ENCODE measurements around the gene LRFN3. TPM values are rescaled to one million over a fixed set of nuclear protein-coding genes. Genes with fewer than 3 reads are reported as not detected.

LRFN3 gene
- total RNA-seq, 3 donors from 2014 or later, result 10.5 to 14.0 (median 10.5) TPM

GRCh38 chr19:35963514-35963913, 27.3 kb downstream of the LRFN3 start:
- peak in 1 of 3 donors; percentile 55 for DNase-seq
- no peaks in the 10 kb centered on the region for H3K36me3 ChIP-seq (ENCODE audit: low read depth)
- intact Hi-C loops (cut with DNase I, micrococcal nuclease), result no loop called here
- TF ChIP-seq CTCF (IDR thresholded peaks at IDR 0.05), result no peak
- no peaks in the 10 kb centered on the region for H3K9me3 ChIP-seq
- H3K4me1 ChIP-seq (ENCODE audit: low read depth), result peaks cover 4% of the 10 kb centered on the region
- H3K4me3 ChIP-seq, result no peak overlapping the region
- no peak for ATAC-seq

- DNase-seq, result no peak
- no peak for ATAC-seq
- H3K36me3 ChIP-seq (ENCODE audit: low read depth), result no peaks in the 10 kb centered on the region
- no peak for TF ChIP-seq CTCF (IDR thresholded peaks at IDR 0.05)
- H3K4me1 ChIP-seq (ENCODE audit: low read depth), result no peaks in the 10 kb centered on the region
- intact Hi-C loops (cut with DNase I, micrococcal nuclease), result no loop called here
- no peaks in the 10 kb centered on the region for H3K9me3 ChIP-seq
- H3K4me3 ChIP-seq, result no peak overlapping the region
Measured at GRCh38 chr19:35966771-35967170, 30.6 kb downstream of the LRFN3 start.

- Histone ChIP-seq H3K36me3 (ENCODE audit: low read depth) (no peaks in the 10 kb centered on the region), H3K9me3 (no peaks in the 10 kb centered on the region), H3K4me3 (no peak overlapping the region), H3K4me1 (ENCODE audit: low read depth) (no peaks in the 10 kb centered on the region)
- TF ChIP-seq CTCF (IDR thresholded peaks at IDR 0.05), result no peak
- no peak for DNase-seq
- peak; percentile 43 for ATAC-seq
- intact Hi-C loops (cut with DNase I, micrococcal nuclease), result no loop called here
Measured at GRCh38 chr19:35973487-35973886, 37.3 kb downstream of the LRFN3 start.

- Histone ChIP-seq H3K4me3 (no peak overlapping the region), H3K4me1 (ENCODE audit: low read depth) (no peaks in the 10 kb centered on the region), H3K36me3 (ENCODE audit: low read depth) (no peaks in the 10 kb centered on the region), H3K9me3 (no peaks in the 10 kb centered on the region)
- DNase-seq, result no peak
- intact Hi-C loops (cut with DNase I, micrococcal nuclease), result no loop called here
- no peak for ATAC-seq
- no peak for TF ChIP-seq CTCF (IDR thresholded peaks at IDR 0.05)
Measured at GRCh38 chr19:35975608-35976214, 39.5 kb downstream of the LRFN3 start.

- TF ChIP-seq CTCF (IDR thresholded peaks at IDR 0.05), result no peak
- ATAC-seq (peak; percentile 27), DNase-seq (no peak)
- intact Hi-C loops (cut with DNase I, micrococcal nuclease), result no loop called here
- no peak overlapping the region for H3K4me3 ChIP-seq
- no peaks in the 10 kb centered on the region for H3K4me1 ChIP-seq (ENCODE audit: low read depth)
- no peaks in the 10 kb centered on the region for H3K36me3 ChIP-seq (ENCODE audit: low read depth)
- H3K9me3 ChIP-seq, result no peaks in the 10 kb centered on the region
Measured at GRCh38 chr19:35977446-35978222, 41.5 kb downstream of the LRFN3 start.
